SK-N-MC (cell line): ENCODE data around the gene PPARA.

Experiments
- EZH2 ChIP-seq: fragments of 200-600 bp; sonication (generic); IDR thresholded peaks from one replicate; pipeline ENCODE4 v1.6.1; 2017; ENCODE audit warnings: antibody characterized with exemption
- POLR2AphosphoS5 ChIP-seq: IDR thresholded peaks from 2 replicates; pipeline ENCODE4 v1.6.1; 2012; ENCODE audit warnings: mild to moderate bottlenecking, low read depth, low read length, borderline replicate concordance

GRCh38 chr22:46158283-46158682 lies 8.0 kb downstream of the PPARA start:
- no peak for TF ChIP-seq EZH2
- TF ChIP-seq POLR2AphosphoS5 = no peak
